Measurements from ENCODE around the gene PHF21B.

- TF ChIP-seq CTCF (optimal IDR thresholded peaks at IDR 0.05 in 1 of 3, IDR thresholded peaks at IDR 0.05 in 1 of 3, conservative IDR thresholded peaks at IDR 0.05 in 1 of 3; ENCODE audit: extremely low read depth in 1 of 3, insufficient read depth in 2 of 3, low read length in 3 of 3) (no peak), EZH2 (IDR thresholded peaks at IDR 0.05; ENCODE audit: low read length) (no peak)
Observed at GRCh38 chr22:45051419-45051818, 41.6 kb upstream of the PHF21B start.

Data from keratinocyte (primary cell).